Measurements from ENCODE around the gene HIC1. TPM values are rescaled to one million over a fixed set of nuclear protein-coding genes. Genes with fewer than 3 reads are reported as not detected.

The HIC1 gene
- total and polyA plus RNA-seq, 9 of the 15 experiments (the other 6 are each of a cell fraction or from before 2014, with no cell fraction given), result 0.01 to 2.5 (median 0.18) TPM

GRCh38 chr17:2022647-2023240 lies 32.2 kb upstream of the HIC1 start (continued):
- no peak for TF ChIP-seq CHD7 (IDR thresholded peaks at IDR 0.05; ENCODE audit: low read depth, low read length)

All from K562 (cell line).